Astrocyte (in vitro differentiated cells and primary cell): ENCODE results near the gene SKIC3. TPM values are rescaled to one million over a fixed set of nuclear protein-coding genes. Genes with fewer than 3 reads are reported as not detected.

Source experiments
- DNase-seq: peaks from one replicate; pipeline ENCODE4 v3.0.0-alpha.2; 2010; ENCODE audit warnings: low read depth
- FAIRE-seq: peaks from 2 replicates; lab custom pipeline; 2011; peaks lifted over from hg19 to GRCh38; lab: Jason Lieb, UNC
- H2AFZ ChIP-seq: 2 replicates; pipeline ENCODE4 v1.6.0; 2012; ENCODE audit warnings: low read depth, low read length, inconsistent platforms
- H3K27ac ChIP-seq: 2 replicates; pipeline ENCODE4 v1.5.1; 2011; ENCODE audit warnings: low read depth, low read length, inconsistent platforms
- H3K27me3 ChIP-seq: 2 replicates; pipeline ENCODE4 v1.6.0; 2011; ENCODE audit warnings: low read length, inconsistent platforms; ENCODE audit not compliant: insufficient read depth
- H3K36me3 ChIP-seq: 2 replicates; pipeline ENCODE4 v1.5.1; 2011; ENCODE audit warnings: low read length, inconsistent platforms; ENCODE audit not compliant: insufficient read depth
- H3K4me1 ChIP-seq: 2 replicates; pipeline ENCODE4 v1.5.1; 2011; ENCODE audit warnings: low read length, inconsistent platforms; ENCODE audit not compliant: insufficient read depth
- H3K4me2 ChIP-seq: 2 replicates; pipeline ENCODE4 v1.6.0; 2012; ENCODE audit warnings: low read length, inconsistent platforms
- H3K4me3 ChIP-seq: 2 replicates; pipeline ENCODE4 v1.5.1; 2011; ENCODE audit warnings: low read depth, mild to moderate bottlenecking, low read length, inconsistent platforms; ENCODE audit not compliant: insufficient read depth
- H3K79me2 ChIP-seq: 2 replicates; pipeline ENCODE4 v1.6.0; 2012; ENCODE audit warnings: mild to moderate bottlenecking, low read length, inconsistent platforms; ENCODE audit not compliant: insufficient read depth
- H3K9ac ChIP-seq: 2 replicates; pipeline ENCODE4 v1.6.0; 2012; ENCODE audit warnings: mild to moderate bottlenecking, low read length, inconsistent platforms
- H3K9me3 ChIP-seq: 2 replicates; pipeline ENCODE4 v1.5.1; 2012; ENCODE audit warnings: low read depth, mild to moderate bottlenecking, low read length, inconsistent platforms; ENCODE audit not compliant: insufficient read depth
- H4K20me1 ChIP-seq: 2 replicates; pipeline ENCODE4 v1.6.0; 2012; ENCODE audit warnings: low read length, inconsistent platforms; ENCODE audit not compliant: insufficient read depth
- H3K27ac Mint-ChIP-seq: one replicate; pipeline ENCODE4 v1.8.0; 2021; ENCODE audit warnings: mild to moderate bottlenecking, mixed read lengths; ENCODE audit not compliant: unreplicated experiment
- H3K27me3 Mint-ChIP-seq: one replicate; pipeline ENCODE4 v1.8.0; 2021; ENCODE audit warnings: low read depth, mixed read lengths; ENCODE audit not compliant: unreplicated experiment
- H3K36me3 Mint-ChIP-seq: one replicate; pipeline ENCODE4 v1.8.0; 2021; ENCODE audit warnings: low read depth, mixed read lengths; ENCODE audit not compliant: unreplicated experiment
- H3K4me1 Mint-ChIP-seq: one replicate; pipeline ENCODE4 v1.8.0; 2021; ENCODE audit warnings: low read depth, mixed read lengths; ENCODE audit not compliant: unreplicated experiment
- H3K4me3 Mint-ChIP-seq: one replicate; pipeline ENCODE4 v1.8.0; 2021; ENCODE audit warnings: mild to moderate bottlenecking, moderate library complexity, mixed read lengths; ENCODE audit not compliant: unreplicated experiment
- H3K9me3 Mint-ChIP-seq: one replicate; pipeline ENCODE4 v1.8.0; 2021; ENCODE audit warnings: mild to moderate bottlenecking, mixed read lengths; ENCODE audit not compliant: unreplicated experiment
- EZH2 ChIP-seq: IDR thresholded peaks from 2 replicates; pipeline ENCODE4 v1.6.1; 2012; ENCODE audit warnings: mild to moderate bottlenecking, low read length, inconsistent platforms; ENCODE audit not compliant: insufficient read depth
- total RNA-seq: library from RNA; stranded (reverse); gene quantifications from 2 replicates; pipeline ENCODE4 v1.2.1, GENCODE V29; 2021
- TF ChIP-seq, protein P1 (sequence below): IDR thresholded peaks from 2 replicates; pipeline ENCODE4 v1.5.1; 2011; ENCODE audit warnings: low read depth, mild to moderate bottlenecking, inconsistent platforms, low read length, moderate library complexity; ENCODE audit not compliant: insufficient read depth

SKIC3 gene
- total RNA-seq, 1 donor from 2014 or later, result 99.9 TPM

DNA sequence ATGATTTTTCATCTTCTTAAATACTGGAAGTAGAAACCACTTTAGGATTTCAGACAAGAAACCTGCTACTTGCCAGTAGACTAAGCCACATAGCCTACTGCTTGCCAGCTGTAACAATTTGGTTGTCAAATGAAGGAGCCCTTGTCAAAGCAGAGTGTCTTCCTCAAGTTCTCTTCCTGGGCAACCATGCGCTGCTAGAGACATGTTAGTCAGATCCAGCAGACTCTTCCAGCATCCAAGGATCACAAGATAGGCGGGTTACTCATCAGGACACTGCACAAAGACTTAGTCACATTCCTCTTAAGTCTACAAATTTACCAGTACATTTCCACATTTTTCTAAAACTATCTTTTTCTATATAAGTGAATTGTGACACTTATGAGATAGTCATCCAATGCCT, 24.4 kb downstream of the SKIC3 start:
- peak overlapping the region; percentile 28 for H3K27ac ChIP-seq
- H3K36me3 Mint-ChIP-seq, result peaks cover 11% of the 10 kb centered on the region
- no peaks in the 10 kb centered on the region for H3K27me3 Mint-ChIP-seq
- no peaks in the 10 kb centered on the region for H3K27me3 ChIP-seq
- H3K9me3 ChIP-seq, result no peaks in the 10 kb centered on the region
- H3K27ac Mint-ChIP-seq, result no peak overlapping the region
- H4K20me1 ChIP-seq, result peaks cover 6% of the 10 kb centered on the region
- peaks cover 5% of the 10 kb centered on the region for H3K79me2 ChIP-seq
- H3K4me3 ChIP-seq, result no peak overlapping the region
- TF ChIP-seq EZH2, result no peak
- TF ChIP-seq, protein P1, sequence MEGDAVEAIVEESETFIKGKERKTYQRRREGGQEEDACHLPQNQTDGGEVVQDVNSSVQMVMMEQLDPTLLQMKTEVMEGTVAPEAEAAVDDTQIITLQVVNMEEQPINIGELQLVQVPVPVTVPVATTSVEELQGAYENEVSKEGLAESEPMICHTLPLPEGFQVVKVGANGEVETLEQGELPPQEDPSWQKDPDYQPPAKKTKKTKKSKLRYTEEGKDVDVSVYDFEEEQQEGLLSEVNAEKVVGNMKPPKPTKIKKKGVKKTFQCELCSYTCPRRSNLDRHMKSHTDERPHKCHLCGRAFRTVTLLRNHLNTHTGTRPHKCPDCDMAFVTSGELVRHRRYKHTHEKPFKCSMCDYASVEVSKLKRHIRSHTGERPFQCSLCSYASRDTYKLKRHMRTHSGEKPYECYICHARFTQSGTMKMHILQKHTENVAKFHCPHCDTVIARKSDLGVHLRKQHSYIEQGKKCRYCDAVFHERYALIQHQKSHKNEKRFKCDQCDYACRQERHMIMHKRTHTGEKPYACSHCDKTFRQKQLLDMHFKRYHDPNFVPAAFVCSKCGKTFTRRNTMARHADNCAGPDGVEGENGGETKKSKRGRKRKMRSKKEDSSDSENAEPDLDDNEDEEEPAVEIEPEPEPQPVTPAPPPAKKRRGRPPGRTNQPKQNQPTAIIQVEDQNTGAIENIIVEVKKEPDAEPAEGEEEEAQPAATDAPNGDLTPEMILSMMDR, result no peak
- H3K36me3 ChIP-seq, result peaks cover 22% of the 10 kb centered on the region
- peaks cover 38% of the 10 kb centered on the region for H3K4me1 Mint-ChIP-seq
- FAIRE-seq, result peak; percentile 23
- no peak overlapping the region for H3K4me3 Mint-ChIP-seq
- peak; percentile 88 for DNase-seq
- H3K4me1 ChIP-seq, result no peaks in the 10 kb centered on the region
- no peak overlapping the region for H3K9ac ChIP-seq
- no peak overlapping the region for H2AFZ ChIP-seq
- no peak overlapping the region for H3K4me2 ChIP-seq
- no peaks in the 10 kb centered on the region for H3K9me3 Mint-ChIP-seq

- DNase-seq (no peak), FAIRE-seq (no peak)
- H3K9me3 Mint-ChIP-seq, result no peaks in the 10 kb centered on the region
- Histone ChIP-seq H3K79me2 (peaks cover 5% of the 10 kb centered on the region), H2AFZ (no peak overlapping the region), H3K27me3 (no peaks in the 10 kb centered on the region), H3K9me3 (no peaks in the 10 kb centered on the region), H3K9ac (no peak overlapping the region), H3K4me3 (no peak overlapping the region), H3K36me3 (peaks cover 22% of the 10 kb centered on the region), H4K20me1 (no peaks in the 10 kb centered on the region), H3K4me2 (no peak overlapping the region), H3K27ac (no peak overlapping the region), H3K4me1 (no peaks in the 10 kb centered on the region)
- no peak overlapping the region for H3K27ac Mint-ChIP-seq
- H3K27me3 Mint-ChIP-seq, result no peaks in the 10 kb centered on the region
- no peak overlapping the region for H3K4me3 Mint-ChIP-seq
- no peak for TF ChIP-seq EZH2
- TF ChIP-seq, protein P1, result no peak
- peaks cover 25% of the 10 kb centered on the region for H3K4me1 Mint-ChIP-seq
- H3K36me3 Mint-ChIP-seq, result peaks cover 11% of the 10 kb centered on the region
These were observed 26.2 kb downstream of the SKIC3 start for GRCh38 chr5:95528565-95528964.

GRCh38 chr5:95526871-95527270, 27.9 kb downstream of the SKIC3 start:
- DNase-seq (peak; percentile 12), FAIRE-seq (no peak)
- Histone ChIP-seq H3K36me3 (peaks cover 28% of the 10 kb centered on the region), H3K27ac (no peak overlapping the region), H3K4me2 (no peak overlapping the region), H3K4me3 (no peak overlapping the region), H3K9me3 (no peaks in the 10 kb centered on the region), H3K9ac (no peak overlapping the region), H2AFZ (no peak overlapping the region), H3K4me1 (no peaks in the 10 kb centered on the region), H3K79me2 (peaks cover 5% of the 10 kb centered on the region), H3K27me3 (no peaks in the 10 kb centered on the region), H4K20me1 (no peaks in the 10 kb centered on the region)
- Mint-ChIP-seq H3K9me3 (no peaks in the 10 kb centered on the region), H3K36me3 (peaks cover 11% of the 10 kb centered on the region), H3K4me3 (no peak overlapping the region), H3K27ac (no peak overlapping the region), H3K4me1 (peaks cover 9% of the 10 kb centered on the region), H3K27me3 (no peaks in the 10 kb centered on the region)
- TF ChIP-seq, protein P1, result no peak
- TF ChIP-seq EZH2, result no peak
